Keratinocyte (primary cell): ENCODE results near the gene TSHZ2. TPM values are rescaled to one million over a fixed set of nuclear protein-coding genes. Genes with fewer than 3 reads are reported as not detected.

ENCODE experiments used
- DNase-seq: peaks from one replicate; pipeline ENCODE4 v3.0.0-alpha.2; 2011; ENCODE audit warnings: low read depth, missing footprints, low spot score
- FAIRE-seq: peaks from 2 replicates; lab custom pipeline; 2011; peaks lifted over from hg19 to GRCh38; lab: Jason Lieb, UNC
- H2AFZ ChIP-seq: 2 replicates; pipeline ENCODE4 v1.6.0; 2012; ENCODE audit warnings: low read length, control low read depth, inconsistent platforms; ENCODE audit not compliant: control insufficient read depth
- H3K27ac ChIP-seq: 2 replicates; pipeline ENCODE4 v1.5.1; 2011; ENCODE audit warnings: low read length; ENCODE audit not compliant: control insufficient read depth, insufficient read depth
- H3K27me3 ChIP-seq: 3 replicates; pipeline ENCODE4 v1.6.0; 2011; ENCODE audit warnings: low read length; ENCODE audit not compliant: control insufficient read depth, insufficient read depth; ENCODE audit errors: extremely low read depth
- H3K36me3 ChIP-seq, 2 experiments: 2 replicates in 1 of 2; 3 replicates in 1 of 2; pipeline ENCODE4 v1.5.1; 2011; ENCODE audit warnings: low read length in 2 of 2, mild to moderate bottlenecking in 1 of 2; ENCODE audit not compliant: control insufficient read depth in 2 of 2, insufficient read depth in 2 of 2; ENCODE audit errors: extremely low read depth in 1 of 2
- H3K4me1 ChIP-seq: 3 replicates; pipeline ENCODE4 v1.5.1; 2011; ENCODE audit warnings: low read length; ENCODE audit not compliant: control insufficient read depth, insufficient read depth; ENCODE audit errors: extremely low read depth
- H3K4me2 ChIP-seq: 3 replicates; pipeline ENCODE4 v1.6.0; 2011; ENCODE audit warnings: low read depth, low read length; ENCODE audit not compliant: control insufficient read depth, insufficient read depth; ENCODE audit errors: extremely low read depth
- H3K4me3 ChIP-seq, 3 experiments: fragments of 200-600 bp in 1 of 3; sonication (generic) in 1 of 3; 2 replicates in 2 of 3; 3 replicates in 1 of 3; pipeline ENCODE4 v1.5.1; 2011 to 2016; ENCODE audit warnings: low read length in 3 of 3, mild to moderate bottlenecking in 3 of 3, control low read depth in 2 of 3, inconsistent platforms in 1 of 3, low read depth in 1 of 3, mixed read lengths in 1 of 3, mixed run types in 1 of 3, moderate library complexity in 1 of 3; ENCODE audit not compliant: control insufficient read depth in 2 of 3, insufficient read depth in 2 of 3; ENCODE audit errors: extremely low read depth in 1 of 3
- H3K79me2 ChIP-seq: 2 replicates; pipeline ENCODE4 v1.6.0; 2012; ENCODE audit warnings: low read length; ENCODE audit not compliant: control insufficient read depth, insufficient read depth
- H3K9ac ChIP-seq: 3 replicates; pipeline ENCODE4 v1.6.0; 2011; ENCODE audit warnings: low read length; ENCODE audit not compliant: control insufficient read depth, insufficient read depth; ENCODE audit errors: extremely low read depth
- H3K9me1 ChIP-seq: 3 replicates; pipeline ENCODE4 v1.6.0; 2011; ENCODE audit warnings: low read length; ENCODE audit not compliant: control insufficient read depth, insufficient read depth; ENCODE audit errors: extremely low read depth
- H3K9me3 ChIP-seq: 2 replicates; pipeline ENCODE4 v1.5.1; 2012; ENCODE audit warnings: low read depth, low read length; ENCODE audit not compliant: control insufficient read depth
- H4K20me1 ChIP-seq: 3 replicates; pipeline ENCODE4 v1.6.0; 2011; ENCODE audit warnings: low read length; ENCODE audit not compliant: control insufficient read depth, insufficient read depth; ENCODE audit errors: extremely low read depth
- CTCF ChIP-seq, 3 experiments: IDR thresholded peaks in 1 of 3; conservative IDR thresholded peaks in 1 of 3; optimal IDR thresholded peaks in 1 of 3; 2 replicates in 2 of 3; 3 replicates in 1 of 3; pipeline versions ENCODE3 to v1.5.1; 2011; ENCODE audit warnings: low read length in 3 of 3, mild to moderate bottlenecking in 3 of 3, moderate library complexity in 2 of 3, control low read depth in 1 of 3, inconsistent platforms in 1 of 3; ENCODE audit not compliant: insufficient read depth in 2 of 3; ENCODE audit errors: extremely low read depth in 1 of 3
- EZH2 ChIP-seq: IDR thresholded peaks from one replicate; pipeline ENCODE4 v1.6.1; 2012; ENCODE audit warnings: inconsistent platforms, mild to moderate bottlenecking, low read length, moderate library complexity
- dilution Hi-C: fragments of 300-500 bp; cut with MboI; formaldehyde crosslinking; loops from one replicate; pipeline ENCODE4 v1.7.0; 2020; ENCODE audit warnings: low sequenced_read_pairs; ENCODE audit not compliant: extremely low pct_ligation_motif_present
- polyA plus RNA-seq, 5 experiments: library from polyadenylated mRNA; depleted of rRNA in 3 of 5; stranded (reverse) in 3 of 5; stranded (forward) in 1 of 5; unstranded in 1 of 5; fragments of >200 nt; gene quantifications; 1 replicate in 1 of 5; 2 replicates in 3 of 5; 3 replicates in 1 of 5; pipeline versions ENCODE4 v1.2.1 to v1.2.3, GENCODE V29; 2011 to 2012; ENCODE audit warnings: missing spikeins in 2 of 5, low read depth in 1 of 5, low replicate concordance in 1 of 5

Gene TSHZ2
- polyA plus RNA-seq, 1 donor (not counting 4 experiments of a cell fraction or from before 2014, with no cell fraction given): 1.1 TPM

- DNase-seq: no peak
- H3K36me3 ChIP-seq: no peaks in the 10 kb centered on the region
- no peak overlapping the region for H3K4me2 ChIP-seq
- TF ChIP-seq CTCF (optimal IDR thresholded peaks at IDR 0.05 in 1 of 3, IDR thresholded peaks at IDR 0.05 in 1 of 3, conservative IDR thresholded peaks at IDR 0.05 in 1 of 3; ENCODE audit: extremely low read depth in 1 of 3, insufficient read depth in 2 of 3, low read length in 3 of 3) (no peak), EZH2 (no peak)
- no peaks in the 10 kb centered on the region for H3K9me1 ChIP-seq
- H2AFZ ChIP-seq: no peak overlapping the region
- H3K9ac ChIP-seq: no peak overlapping the region
- no peaks in the 10 kb centered on the region for H3K9me3 ChIP-seq
- no peak overlapping the region for H3K4me3 ChIP-seq
- no peak for FAIRE-seq
- no peaks in the 10 kb centered on the region for H3K79me2 ChIP-seq
- dilution Hi-C loops: no loop called here
- no peaks in the 10 kb centered on the region for H4K20me1 ChIP-seq
- peaks cover 1% of the 10 kb centered on the region for H3K27me3 ChIP-seq
- no peak overlapping the region for H3K27ac ChIP-seq
- H3K4me1 ChIP-seq: no peaks in the 10 kb centered on the region
Observed at GRCh38 chr20:53359425-53359824, 387.3 kb downstream of the TSHZ2 start.

- DNase-seq (no peak), FAIRE-seq (no peak)
- H3K4me1 ChIP-seq: no peaks in the 10 kb centered on the region
- peaks cover 6% of the 10 kb centered on the region for H3K27me3 ChIP-seq
- no peak overlapping the region for H3K4me2 ChIP-seq
- dilution Hi-C loops: no loop called here
- no peaks in the 10 kb centered on the region for H3K9me1 ChIP-seq
- H4K20me1 ChIP-seq: no peaks in the 10 kb centered on the region
- no peak overlapping the region for H2AFZ ChIP-seq
- no peaks in the 10 kb centered on the region for H3K36me3 ChIP-seq
- H3K9me3 ChIP-seq: no peaks in the 10 kb centered on the region
- TF ChIP-seq CTCF (optimal IDR thresholded peaks at IDR 0.05 in 1 of 3, IDR thresholded peaks at IDR 0.05 in 1 of 3, conservative IDR thresholded peaks at IDR 0.05 in 1 of 3; ENCODE audit: extremely low read depth in 1 of 3, insufficient read depth in 2 of 3, low read length in 3 of 3) (no peak), EZH2 (no peak)
- no peaks in the 10 kb centered on the region for H3K79me2 ChIP-seq
- H3K4me3 ChIP-seq: no peak overlapping the region
- no peak overlapping the region for H3K9ac ChIP-seq
- no peak overlapping the region for H3K27ac ChIP-seq
Observed at GRCh38 chr20:53360852-53361251, 388.7 kb downstream of the TSHZ2 start.
